ENCODE measurements around the gene SPATS2. TPM values are rescaled to one million over a fixed set of nuclear protein-coding genes. Genes with fewer than 3 reads are reported as not detected.

The SPATS2 gene
- total and polyA plus RNA-seq, 2 donors (not counting 3 experiments of a cell fraction or from before 2014, with no cell fraction given), result 55.8 to 66.5 TPM

GRCh38 chr12:49422114-49422513 is 54.9 kb downstream of the SPATS2 start:
- dilution Hi-C loops (cut with MboI; ENCODE audit: extremely low pct_ligation_motif_present, low sequenced_read_pairs) (no loop called here), intact Hi-C loops (cut with micrococcal nuclease) (no loop called here)
- H4K20me1 ChIP-seq (replicated peaks; ENCODE audit: control insufficient read depth, extremely low read depth, insufficient read depth, low read length), result no peaks in the 10 kb centered on the region
- DNase-seq (ENCODE audit: low read depth, low spot score), result peak; percentile 28
- no peaks in the 10 kb centered on the region for H3K9me3 ChIP-seq (replicated peaks; ENCODE audit: control insufficient read depth, insufficient read depth, low read length)
- peaks cover 84% of the 10 kb centered on the region for H3K79me2 ChIP-seq (ENCODE audit: control insufficient read depth, insufficient read depth, low read length)
- BruUV-seq (replicated peaks), result no TSS peak
- no peak overlapping the region for H3K27ac ChIP-seq (ENCODE audit: insufficient read depth, low read depth, low read length)
- H3K27me3 ChIP-seq (ENCODE audit: control insufficient read depth in 2 of 2, insufficient read depth in 2 of 2, low read length in 2 of 2), result no peaks in the 10 kb centered on the region
- no peak overlapping the region for H3K9ac ChIP-seq (replicated peaks; ENCODE audit: extremely low read depth, insufficient read depth, low read length)
- H3K4me2 ChIP-seq (ENCODE audit: insufficient read depth, low read length), result no peak overlapping the region
- ChIA-PET POLR2A (no interaction called here), CTCF (interaction anchor here (1.2 to 1.8 kb wide), 4 partner anchors 9 to 91 kb away, joined by 3 to 7 read pairs (median 4); no protein-coding TSS in a partner anchor)
- H2AFZ ChIP-seq (ENCODE audit: low read depth, low read length), result no peak overlapping the region
- H3K9me1 ChIP-seq (replicated peaks; ENCODE audit: control insufficient read depth, extremely low read depth, insufficient read depth, low read length), result no peaks in the 10 kb centered on the region
- H3K4me3 ChIP-seq (replicated peaks in 1 of 3; ENCODE audit: insufficient read depth in 1 of 3, low read depth in 1 of 3, low read length in 3 of 3), result no peak overlapping the region
- FAIRE-seq, result no peak
- H3K36me3 ChIP-seq (ENCODE audit: control insufficient read depth in 2 of 2, extremely low read depth in 1 of 2, insufficient read depth in 2 of 2, low read length in 2 of 2), result no peaks in the 10 kb centered on the region
- TF ChIP-seq FOS (IDR thresholded peaks at IDR 0.05; ENCODE audit: borderline replicate concordance, insufficient read depth, low read length), result no peak
- TF ChIP-seq POLR2A (IDR thresholded peaks at IDR 0.05; ENCODE audit: low read depth, low read length), result no peak
- no peak for TF ChIP-seq MYC (IDR thresholded peaks at IDR 0.05; ENCODE audit: low read depth, low read length)
- no peak for TF ChIP-seq JUN (IDR thresholded peaks at IDR 0.05; ENCODE audit: borderline replicate concordance, insufficient read depth, insufficient read length, low read depth)
- no peak for TF ChIP-seq EZH2 (IDR thresholded peaks at IDR 0.05; ENCODE audit: borderline replicate concordance, low read depth, low read length, severe bottlenecking)
- TF ChIP-seq, protein P1, sequence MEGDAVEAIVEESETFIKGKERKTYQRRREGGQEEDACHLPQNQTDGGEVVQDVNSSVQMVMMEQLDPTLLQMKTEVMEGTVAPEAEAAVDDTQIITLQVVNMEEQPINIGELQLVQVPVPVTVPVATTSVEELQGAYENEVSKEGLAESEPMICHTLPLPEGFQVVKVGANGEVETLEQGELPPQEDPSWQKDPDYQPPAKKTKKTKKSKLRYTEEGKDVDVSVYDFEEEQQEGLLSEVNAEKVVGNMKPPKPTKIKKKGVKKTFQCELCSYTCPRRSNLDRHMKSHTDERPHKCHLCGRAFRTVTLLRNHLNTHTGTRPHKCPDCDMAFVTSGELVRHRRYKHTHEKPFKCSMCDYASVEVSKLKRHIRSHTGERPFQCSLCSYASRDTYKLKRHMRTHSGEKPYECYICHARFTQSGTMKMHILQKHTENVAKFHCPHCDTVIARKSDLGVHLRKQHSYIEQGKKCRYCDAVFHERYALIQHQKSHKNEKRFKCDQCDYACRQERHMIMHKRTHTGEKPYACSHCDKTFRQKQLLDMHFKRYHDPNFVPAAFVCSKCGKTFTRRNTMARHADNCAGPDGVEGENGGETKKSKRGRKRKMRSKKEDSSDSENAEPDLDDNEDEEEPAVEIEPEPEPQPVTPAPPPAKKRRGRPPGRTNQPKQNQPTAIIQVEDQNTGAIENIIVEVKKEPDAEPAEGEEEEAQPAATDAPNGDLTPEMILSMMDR (IDR thresholded peaks at IDR 0.05; ENCODE audit: extremely low read depth in 1 of 2, insufficient read depth in 1 of 2, low read depth in 1 of 2, low read length in 2 of 2), result no peak
- no peak for TF ChIP-seq GATA2 (IDR thresholded peaks at IDR 0.05; ENCODE audit: insufficient read depth, insufficient read length, low read depth, low read length)
- TF ChIP-seq MAX (IDR thresholded peaks at IDR 0.05; ENCODE audit: insufficient read depth, insufficient read length), result no peak
- TF ChIP-seq POLR2AphosphoS5 (IDR thresholded peaks at IDR 0.05; ENCODE audit: insufficient read depth, low read depth, low read length), result no peak
- H3K4me1 ChIP-seq (ENCODE audit: control insufficient read depth, extremely low read depth, insufficient read depth, low read length), result no peaks in the 10 kb centered on the region

Data from endothelial cell of umbilical vein (primary cell).